Measurements from ENCODE around the gene DEDD2. TPM values are rescaled to one million over a fixed set of nuclear protein-coding genes. Genes with fewer than 3 reads are reported as not detected.

Gene DEDD2
- total RNA-seq, 4 donors from 2014 or later, result 33.9 to 56.2 (median 40.3) TPM

- peaks cover 0 to 18% of the 10 kb centered on the region in 2 donors for H3K27me3 ChIP-seq
- TF ChIP-seq, protein P1, sequence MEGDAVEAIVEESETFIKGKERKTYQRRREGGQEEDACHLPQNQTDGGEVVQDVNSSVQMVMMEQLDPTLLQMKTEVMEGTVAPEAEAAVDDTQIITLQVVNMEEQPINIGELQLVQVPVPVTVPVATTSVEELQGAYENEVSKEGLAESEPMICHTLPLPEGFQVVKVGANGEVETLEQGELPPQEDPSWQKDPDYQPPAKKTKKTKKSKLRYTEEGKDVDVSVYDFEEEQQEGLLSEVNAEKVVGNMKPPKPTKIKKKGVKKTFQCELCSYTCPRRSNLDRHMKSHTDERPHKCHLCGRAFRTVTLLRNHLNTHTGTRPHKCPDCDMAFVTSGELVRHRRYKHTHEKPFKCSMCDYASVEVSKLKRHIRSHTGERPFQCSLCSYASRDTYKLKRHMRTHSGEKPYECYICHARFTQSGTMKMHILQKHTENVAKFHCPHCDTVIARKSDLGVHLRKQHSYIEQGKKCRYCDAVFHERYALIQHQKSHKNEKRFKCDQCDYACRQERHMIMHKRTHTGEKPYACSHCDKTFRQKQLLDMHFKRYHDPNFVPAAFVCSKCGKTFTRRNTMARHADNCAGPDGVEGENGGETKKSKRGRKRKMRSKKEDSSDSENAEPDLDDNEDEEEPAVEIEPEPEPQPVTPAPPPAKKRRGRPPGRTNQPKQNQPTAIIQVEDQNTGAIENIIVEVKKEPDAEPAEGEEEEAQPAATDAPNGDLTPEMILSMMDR (IDR thresholded peaks at IDR 0.05), result no peak
- TF ChIP-seq POLR2A (IDR thresholded peaks at IDR 0.05), result no peak
- TF ChIP-seq EP300 (IDR thresholded peaks at IDR 0.05), result no peak
Observed at GRCh38 chr19:42165146-42165545, 52.3 kb downstream of the DEDD2 start.

GRCh38 chr19:42161616-42162263 lies 55.7 kb downstream of the DEDD2 start:
- no peaks in the 10 kb centered on the region for H3K4me1 ChIP-seq
- H3K27ac ChIP-seq, result no peak overlapping the region
- no peaks in the 10 kb centered on the region for H3K9me3 ChIP-seq
- 81 to 82% methylated on average over 21 of the region's 21 CpGs for WGBS, 2 donors
- no peak for DNase-seq (ENCODE audit: low spot score in 2 of 2)
- H3K4me3 ChIP-seq, result no peak overlapping the region
- TF ChIP-seq EP300 (IDR thresholded peaks at IDR 0.05) (no peak), POLR2A (IDR thresholded peaks at IDR 0.05) (no peak)
- TF ChIP-seq, protein P1 (IDR thresholded peaks at IDR 0.05), result no peak
- no peaks in the 10 kb centered on the region for H3K36me3 ChIP-seq
- peaks cover 0 to 18% of the 10 kb centered on the region in 2 donors for H3K27me3 ChIP-seq

More at GRCh38 chr19:42165146-42165545, 52.3 kb downstream of the DEDD2 start:
- no peaks in the 10 kb centered on the region for H3K4me1 ChIP-seq
- no peak overlapping the region for H3K4me3 ChIP-seq
- no peak overlapping the region for H3K27ac ChIP-seq
- no peak for DNase-seq (ENCODE audit: low spot score in 2 of 2)
- no peaks in the 10 kb centered on the region for H3K9me3 ChIP-seq
- WGBS, 2 donors, result 24 to 41% methylated on average over 2 of the region's 2 CpGs
- H3K36me3 ChIP-seq, result no peaks in the 10 kb centered on the region

GRCh38 chr19:42159942-42160341 lies 57.5 kb downstream of the DEDD2 start:
- no peak for TF ChIP-seq POLR2A (IDR thresholded peaks at IDR 0.05)
- TF ChIP-seq, protein P1 (IDR thresholded peaks at IDR 0.05), result no peak
- Histone ChIP-seq H3K9me3 (no peaks in the 10 kb centered on the region), H3K36me3 (no peaks in the 10 kb centered on the region), H3K4me3 (no peak overlapping the region), H3K27ac (no peak overlapping the region), H3K4me1 (no peaks in the 10 kb centered on the region), H3K27me3 (peaks cover 0 to 33% of the 10 kb centered on the region in 2 donors)
- DNase-seq (ENCODE audit: low spot score in 2 of 2), result no peak
- 73 to 75% methylated on average over 7 of the region's 7 CpGs for WGBS, 2 donors

- no peaks in the 10 kb centered on the region for H3K36me3 ChIP-seq
- H3K27me3 ChIP-seq, result peaks cover 0 to 39% of the 10 kb centered on the region in 2 donors
- no peaks in the 10 kb centered on the region for H3K9me3 ChIP-seq
- no peak overlapping the region for H3K27ac ChIP-seq
- TF ChIP-seq POLR2A (IDR thresholded peaks at IDR 0.05) (no peak), EP300 (IDR thresholded peaks at IDR 0.05) (no peak)
- TF ChIP-seq, protein P1 (IDR thresholded peaks at IDR 0.05), result no peak
- DNase-seq (ENCODE audit: low spot score in 2 of 2), result no peak
- no peaks in the 10 kb centered on the region for H3K4me1 ChIP-seq
- no peak overlapping the region for H3K4me3 ChIP-seq
- WGBS, 2 donors, result 54% methylated on average over 2 of the region's 2 CpGs
Observed at GRCh38 chr19:42158926-42159325, 58.6 kb downstream of the DEDD2 start.

GRCh38 chr19:42156571-42156970 lies 60.9 kb downstream of the DEDD2 start:
- TF ChIP-seq, protein P1 (IDR thresholded peaks at IDR 0.05), result no peak
- TF ChIP-seq EP300 (IDR thresholded peaks at IDR 0.05), result no peak
- no peak for TF ChIP-seq POLR2A (IDR thresholded peaks at IDR 0.05)
- Histone ChIP-seq H3K4me3 (no peak overlapping the region), H3K9me3 (no peaks in the 10 kb centered on the region), H3K27ac (no peak overlapping the region), H3K36me3 (no peaks in the 10 kb centered on the region), H3K4me1 (no peaks in the 10 kb centered on the region), H3K27me3 (peaks cover 0 to 47% of the 10 kb centered on the region in 2 donors)
- DNase-seq (ENCODE audit: low spot score in 2 of 2), result no peak
- WGBS, 2 donors, result 78 to 84% methylated on average over 8 of the region's 8 CpGs
